ENCODE data around the gene FASTKD1. TPM values are rescaled to one million over a fixed set of nuclear protein-coding genes. Genes with fewer than 3 reads are reported as not detected.

FASTKD1 gene
- total RNA-seq, 1 experiment from 2014 or later = 37.6 TPM

DNA sequence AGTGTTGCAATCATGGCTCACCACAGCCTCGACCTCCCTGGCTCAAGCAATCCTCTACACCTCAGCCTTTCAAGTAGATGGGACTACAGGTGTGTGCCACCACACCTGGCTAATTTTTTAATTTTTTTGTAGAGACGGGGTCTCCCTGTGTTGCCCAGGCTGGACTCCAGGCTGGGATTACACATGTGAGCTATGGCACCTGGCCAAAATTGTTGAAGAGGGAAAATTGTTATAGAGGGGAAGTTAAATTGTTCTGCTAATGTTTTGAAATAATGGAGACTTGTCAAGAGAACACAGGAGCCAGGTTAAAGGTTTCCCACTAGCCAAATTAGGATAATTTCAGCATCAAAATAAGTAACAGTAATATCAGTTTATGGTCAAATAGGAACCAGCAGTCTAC lies 35.6 kb upstream of the FASTKD1 start:
- DNase-seq (ENCODE audit: low read depth, low spot score) (no peak), ATAC-seq (no peak)
- H2AFZ ChIP-seq (ENCODE audit: low read depth, low read length, poor library complexity, severe bottlenecking) = no peak overlapping the region
- no peak for TF ChIP-seq POLR2A (IDR thresholded peaks at IDR 0.05; ENCODE audit: borderline replicate concordance, extremely low read depth, insufficient read depth, insufficient read length)
- TF ChIP-seq ZFX (IDR thresholded peaks at IDR 0.05) = no peak
- TF ChIP-seq EZH2 (IDR thresholded peaks at IDR 0.05) = no peak
- TF ChIP-seq TCF7L2 (IDR thresholded peaks at IDR 0.05; ENCODE audit: borderline replicate concordance, extremely low read depth, insufficient read depth, insufficient read length) = no peak
- no peak for TF ChIP-seq ELF1 (IDR thresholded peaks at IDR 0.05; ENCODE audit: borderline replicate concordance, low read depth)
- no peak for TF ChIP-seq JUND (IDR thresholded peaks at IDR 0.05)
- TF ChIP-seq POLR2AphosphoS5 (IDR thresholded peaks at IDR 0.05; ENCODE audit: low read depth, low read length) = no peak
- TF ChIP-seq SRF (IDR thresholded peaks at IDR 0.05; ENCODE audit: low read depth) = no peak
- no peaks in the 10 kb centered on the region for H3K27me3 ChIP-seq (ENCODE audit: insufficient read depth, low read length)
- H4K20me1 ChIP-seq (ENCODE audit: insufficient read depth) = no peaks in the 10 kb centered on the region
- H3K9me2 ChIP-seq (ENCODE audit: insufficient read depth) = no peaks in the 10 kb centered on the region
- peaks cover 9 to 29% of the 10 kb centered on the region in 2 experiments; a peak in 3 of 4 replicates for H3K36me3 ChIP-seq (ENCODE audit: control insufficient read depth in 1 of 2, insufficient read depth in 2 of 2, low read length in 2 of 2)
- POLR2A ChIA-PET = no interaction called here
- H3K27ac ChIP-seq (ENCODE audit: low read depth, low read length) = no peak overlapping the region
- H3K79me2 ChIP-seq (ENCODE audit: insufficient read depth, low read length) = peaks cover 18% of the 10 kb centered on the region
- RAD21 ChIA-PET (ENCODE audit: low non-redundant PET in 1 of 2, low total read pairs in 2 of 2, uncharacterized antibody in 2 of 2, unreplicated experiment in 2 of 2) = no interaction called here
- intact Hi-C loops (cut with micrococcal nuclease) = no loop called here
- no TSS peak for BruUV-seq (replicated peaks)
- H3K4me2 ChIP-seq (ENCODE audit: low read length) = no peak overlapping the region
- H3K9me3 ChIP-seq (ENCODE audit: control insufficient read depth in 1 of 2, insufficient read depth in 1 of 2, low read depth in 1 of 2, low read length in 2 of 2) = no peaks in the 10 kb centered on the region
- H3K4me3 ChIP-seq (replicated peaks in 1 of 2; ENCODE audit: low read depth in 1 of 2, low read length in 2 of 2) = no peak overlapping the region
- no peak overlapping the region for H3K9ac ChIP-seq (ENCODE audit: low read length)
- CTCF ChIA-PET = no interaction called here
- H3K4me1 ChIP-seq (ENCODE audit: control insufficient read depth in 1 of 2, insufficient read depth in 2 of 2, low read length in 2 of 2) = no peaks in the 10 kb centered on the region

DNA sequence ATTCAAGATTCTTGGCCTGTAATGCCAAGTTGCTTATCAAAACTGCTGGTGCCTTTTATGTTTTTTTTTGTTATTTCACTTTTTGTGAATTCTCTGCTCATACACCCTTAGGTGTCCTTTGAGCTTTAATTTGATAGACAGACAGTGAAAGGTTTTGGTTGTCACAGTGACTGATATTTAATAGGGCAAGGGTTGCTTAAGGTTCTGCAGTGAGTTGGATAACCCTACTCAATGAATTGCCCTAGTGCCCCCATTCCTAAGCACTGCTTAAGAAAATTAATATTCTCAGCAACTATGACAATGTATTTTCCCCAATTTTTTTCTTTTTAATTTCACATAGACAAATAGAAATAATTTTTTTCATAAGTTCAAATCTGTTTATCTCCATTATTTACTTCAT lies 25.9 kb upstream of the FASTKD1 start:
- TF ChIP-seq FOSL1 (IDR thresholded peaks at IDR 0.05; ENCODE audit: low read depth) (no peak), RAD21 (IDR thresholded peaks at IDR 0.05; ENCODE audit: low read depth) (no peak), SIN3A (IDR thresholded peaks at IDR 0.05; ENCODE audit: low read depth) (no peak), TCF7L2 (IDR thresholded peaks at IDR 0.05; ENCODE audit: borderline replicate concordance, extremely low read depth, insufficient read depth, insufficient read length) (no peak), SP1 (IDR thresholded peaks at IDR 0.05; ENCODE audit: low read depth) (no peak), JUND (IDR thresholded peaks at IDR 0.05) (no peak), ELF1 (IDR thresholded peaks at IDR 0.05; ENCODE audit: borderline replicate concordance, low read depth) (no peak), ZNF274 (IDR thresholded peaks at IDR 0.05; ENCODE audit: low read depth, low read length) (no peak), EZH2 (IDR thresholded peaks at IDR 0.05) (no peak), EZH2phosphoT487 (IDR thresholded peaks at IDR 0.05; ENCODE audit: borderline replicate concordance) (no peak), SRF (IDR thresholded peaks at IDR 0.05; ENCODE audit: low read depth) (no peak)
- TF ChIP-seq, protein P1, sequence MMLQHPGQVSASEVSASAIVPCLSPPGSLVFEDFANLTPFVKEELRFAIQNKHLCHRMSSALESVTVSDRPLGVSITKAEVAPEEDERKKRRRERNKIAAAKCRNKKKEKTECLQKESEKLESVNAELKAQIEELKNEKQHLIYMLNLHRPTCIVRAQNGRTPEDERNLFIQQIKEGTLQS (IDR thresholded peaks at IDR 0.05) = no peak
- TF ChIP-seq, protein P2, sequence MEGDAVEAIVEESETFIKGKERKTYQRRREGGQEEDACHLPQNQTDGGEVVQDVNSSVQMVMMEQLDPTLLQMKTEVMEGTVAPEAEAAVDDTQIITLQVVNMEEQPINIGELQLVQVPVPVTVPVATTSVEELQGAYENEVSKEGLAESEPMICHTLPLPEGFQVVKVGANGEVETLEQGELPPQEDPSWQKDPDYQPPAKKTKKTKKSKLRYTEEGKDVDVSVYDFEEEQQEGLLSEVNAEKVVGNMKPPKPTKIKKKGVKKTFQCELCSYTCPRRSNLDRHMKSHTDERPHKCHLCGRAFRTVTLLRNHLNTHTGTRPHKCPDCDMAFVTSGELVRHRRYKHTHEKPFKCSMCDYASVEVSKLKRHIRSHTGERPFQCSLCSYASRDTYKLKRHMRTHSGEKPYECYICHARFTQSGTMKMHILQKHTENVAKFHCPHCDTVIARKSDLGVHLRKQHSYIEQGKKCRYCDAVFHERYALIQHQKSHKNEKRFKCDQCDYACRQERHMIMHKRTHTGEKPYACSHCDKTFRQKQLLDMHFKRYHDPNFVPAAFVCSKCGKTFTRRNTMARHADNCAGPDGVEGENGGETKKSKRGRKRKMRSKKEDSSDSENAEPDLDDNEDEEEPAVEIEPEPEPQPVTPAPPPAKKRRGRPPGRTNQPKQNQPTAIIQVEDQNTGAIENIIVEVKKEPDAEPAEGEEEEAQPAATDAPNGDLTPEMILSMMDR (IDR thresholded peaks at IDR 0.05 in 2 of 3, conservative IDR thresholded peaks at IDR 0.05 in 1 of 3; ENCODE audit: borderline replicate concordance in 1 of 3, insufficient read depth in 1 of 3, low read depth in 2 of 3, low read length in 2 of 3) = no peak
- TF ChIP-seq, protein P3, sequence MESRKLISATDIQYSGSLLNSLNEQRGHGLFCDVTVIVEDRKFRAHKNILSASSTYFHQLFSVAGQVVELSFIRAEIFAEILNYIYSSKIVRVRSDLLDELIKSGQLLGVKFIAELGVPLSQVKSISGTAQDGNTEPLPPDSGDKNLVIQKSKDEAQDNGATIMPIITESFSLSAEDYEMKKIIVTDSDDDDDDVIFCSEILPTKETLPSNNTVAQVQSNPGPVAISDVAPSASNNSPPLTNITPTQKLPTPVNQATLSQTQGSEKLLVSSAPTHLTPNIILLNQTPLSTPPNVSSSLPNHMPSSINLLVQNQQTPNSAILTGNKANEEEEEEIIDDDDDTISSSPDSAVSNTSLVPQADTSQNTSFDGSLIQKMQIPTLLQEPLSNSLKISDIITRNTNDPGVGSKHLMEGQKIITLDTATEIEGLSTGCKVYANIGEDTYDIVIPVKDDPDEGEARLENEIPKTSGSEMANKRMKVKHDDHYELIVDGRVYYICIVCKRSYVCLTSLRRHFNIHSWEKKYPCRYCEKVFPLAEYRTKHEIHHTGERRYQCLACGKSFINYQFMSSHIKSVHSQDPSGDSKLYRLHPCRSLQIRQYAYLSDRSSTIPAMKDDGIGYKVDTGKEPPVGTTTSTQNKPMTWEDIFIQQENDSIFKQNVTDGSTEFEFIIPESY (IDR thresholded peaks at IDR 0.05; ENCODE audit: extremely low read depth, insufficient replicate concordance, low read length) = no peak
- no peak overlapping the region for H3K27ac ChIP-seq (ENCODE audit: low read depth, low read length)
- no peak overlapping the region for H2AFZ ChIP-seq (ENCODE audit: low read depth, low read length, poor library complexity, severe bottlenecking)
- intact Hi-C loops (cut with micrococcal nuclease) = no loop called here
- CTCF ChIA-PET = no interaction called here
- H3K9me3 ChIP-seq (ENCODE audit: control insufficient read depth in 1 of 2, insufficient read depth in 1 of 2, low read depth in 1 of 2, low read length in 2 of 2) = no peaks in the 10 kb centered on the region
- H3K9me2 ChIP-seq (ENCODE audit: insufficient read depth) = no peaks in the 10 kb centered on the region
- peaks cover 18% of the 10 kb centered on the region; the same call in 1 of the 2 replicates for H4K20me1 ChIP-seq (ENCODE audit: insufficient read depth)
- RAD21 ChIA-PET (ENCODE audit: low non-redundant PET in 1 of 2, low total read pairs in 2 of 2, uncharacterized antibody in 2 of 2, unreplicated experiment in 2 of 2) = no interaction called here
- POLR2A ChIA-PET = no interaction called here
- ATAC-seq (no peak), DNase-seq (ENCODE audit: low read depth, low spot score) (no peak)
- H3K36me3 ChIP-seq (ENCODE audit: control insufficient read depth in 1 of 2, insufficient read depth in 2 of 2, low read length in 2 of 2) = no peaks in the 10 kb centered on the region
- no peak overlapping the region for H3K9ac ChIP-seq (ENCODE audit: low read length)
- H3K79me2 ChIP-seq (ENCODE audit: insufficient read depth, low read length) = peaks cover 100% of the 10 kb centered on the region
- no peak overlapping the region for H3K4me3 ChIP-seq (replicated peaks in 1 of 2; ENCODE audit: low read depth in 1 of 2, low read length in 2 of 2)
- no peaks in the 10 kb centered on the region for H3K27me3 ChIP-seq (ENCODE audit: insufficient read depth, low read length)
- no peak overlapping the region for H3K4me2 ChIP-seq (ENCODE audit: low read length)
- BruUV-seq (replicated peaks) = no TSS peak
- no peaks in the 10 kb centered on the region for H3K4me1 ChIP-seq (ENCODE audit: control insufficient read depth in 1 of 2, insufficient read depth in 2 of 2, low read length in 2 of 2)

Data from HCT116 (cell line).